Sigmoid colon (tissue), 7 donors: ENCODE measurements around the gene ACER1. TPM values are rescaled to one million over a fixed set of nuclear protein-coding genes. Genes with fewer than 3 reads are reported as not detected.
"Not testable (repeated sequence)": the region's sequence is repeated elsewhere in the genome, so short reads cannot be mapped to it uniquely, and the experiment has no call there.

Experiments used
- DNase-seq: peaks from one replicate; pipeline ENCODE4 v3.0.0-alpha.2; 2019
- H3K27ac ChIP-seq, 4 donors: fragments of 200-600 bp; sonication (generic); one replicate each; pipeline ENCODE4 v1.5.1; 2016 to 2019; ENCODE audit warnings: mild to moderate bottlenecking in 1 of 4
- H3K27me3 ChIP-seq, 3 donors: fragments of 200-600 bp; sonication (generic); one replicate each; pipeline ENCODE4 v1.5.1; 2019; ENCODE audit warnings: mild to moderate bottlenecking in 1 of 3
- H3K36me3 ChIP-seq, 4 donors: fragments of 200-600 bp; sonication (generic); one replicate each; pipeline ENCODE4 v1.5.1; 2016 to 2019
- H3K4me1 ChIP-seq, 4 donors: fragments of 200-600 bp; sonication (generic); one replicate each; pipeline ENCODE4 v1.5.1; 2017 to 2019
- H3K4me3 ChIP-seq, 4 donors: fragments of 200-600 bp; sonication (generic); one replicate each; pipeline ENCODE4 v1.5.1; 2017 to 2019; ENCODE audit warnings: mild to moderate bottlenecking in 2 of 4, moderate library complexity in 1 of 4
- H3K9me3 ChIP-seq, 4 donors: fragments of 200-600 bp in 3 of 4; sonication (generic) in 3 of 4; one replicate each; pipeline versions ENCODE4 v1.5.1 to v1.6.1; 2013 to 2019
- EP300 ChIP-seq, 4 donors: sonication (generic); formaldehyde crosslinking; IDR thresholded peaks; one replicate each; pipeline ENCODE4 v1.6.1; 2017; ENCODE audit warnings: antibody characterized with exemption in 4 of 4
- POLR2A ChIP-seq, 2 donors: fragments of 450-650 bp; IDR thresholded peaks; one replicate each; pipeline ENCODE4 v1.6.1; 2016; ENCODE audit warnings: antibody characterized with exemption in 2 of 2, mild to moderate bottlenecking in 2 of 2, moderate library complexity in 2 of 2
- POLR2AphosphoS5 ChIP-seq, 4 donors: sonication (generic); formaldehyde crosslinking; IDR thresholded peaks; one replicate each; pipeline ENCODE4 v1.6.1; 2017; ENCODE audit warnings: antibody characterized with exemption in 4 of 4
- WGBS, 2 donors: extraction: QIAGEN DNeasy Blood & Tissue Kit; methylation state at CpG; one replicate each; pipeline ENCODE4 v1.1.7; 2013; 5-methylcytosine and 5-hydroxymethylcytosine counted together
- intact Hi-C: fragments of 100-400 bp; cut with DNase I; formaldehyde crosslinking; loops from one replicate; pipeline ENCODE4 v1.15.1; 2023
- polyA plus RNA-seq, 3 donors: library from polyadenylated mRNA; stranded (reverse); fragments of 200-250 nt; gene quantifications; one replicate each; pipeline ENCODE4 v1.2.3, GENCODE V29; 2013
- total RNA-seq, 4 donors: library from RNA; depleted of rRNA; stranded (reverse); fragments of >200 nt; gene quantifications; one replicate each; pipeline ENCODE4 v1.1.0, GENCODE V29; 2016
- TF ChIP-seq, protein P1 (sequence below), 4 experiments: fragments of 450-650 bp in 3 of 4; fragments of 200-600 bp in 1 of 4; IDR thresholded peaks; one replicate each; pipeline ENCODE4 v1.5.1; 2016 to 2019; ENCODE audit warnings: antibody characterized with exemption in 4 of 4, mild to moderate bottlenecking in 3 of 4, moderate library complexity in 2 of 4
- donor health status: healthy with polysubstance abuse.
- donor health status: Bipolar disorder and iron deficiency.
- donor health status: healthy.

The ACER1 gene
- total and polyA plus RNA-seq, 7 donors, result 0.19 TPM; not detected in 6

DNA sequence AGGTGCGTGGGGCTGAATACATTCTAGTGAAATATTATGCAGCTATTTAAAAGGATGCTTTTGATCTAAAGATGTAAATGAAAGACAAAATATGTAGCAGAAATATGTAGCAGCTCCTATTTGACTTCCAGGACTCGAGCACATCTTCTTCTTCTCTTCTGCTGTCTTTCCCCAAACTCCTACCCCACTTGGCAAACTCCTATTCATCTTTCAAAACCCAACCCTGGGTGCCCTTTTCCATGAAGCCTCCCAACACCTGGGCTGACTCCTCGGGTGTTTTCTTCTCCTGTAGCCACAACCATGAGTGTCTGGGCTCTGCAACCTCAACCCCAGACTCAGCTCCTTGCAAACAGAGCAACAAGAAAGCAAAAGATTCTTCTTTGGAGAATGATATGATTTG is 11.1 kb downstream of the ACER1 start:
- H3K4me3 ChIP-seq, result no peak overlapping the region
- H3K36me3 ChIP-seq, result no peaks in the 10 kb centered on the region
- DNase-seq, result no peak
- no peaks in the 10 kb centered on the region for H3K9me3 ChIP-seq
- 47 to 64% methylated on average over 3 of the region's 3 CpGs for WGBS, 2 donors
- H3K27ac ChIP-seq, result no peak overlapping the region
- TF ChIP-seq EP300 (IDR thresholded peaks at IDR 0.05) (no peak), POLR2A (IDR thresholded peaks at IDR 0.05) (no peak), POLR2AphosphoS5 (IDR thresholded peaks at IDR 0.05) (no peak)
- TF ChIP-seq, protein P1, sequence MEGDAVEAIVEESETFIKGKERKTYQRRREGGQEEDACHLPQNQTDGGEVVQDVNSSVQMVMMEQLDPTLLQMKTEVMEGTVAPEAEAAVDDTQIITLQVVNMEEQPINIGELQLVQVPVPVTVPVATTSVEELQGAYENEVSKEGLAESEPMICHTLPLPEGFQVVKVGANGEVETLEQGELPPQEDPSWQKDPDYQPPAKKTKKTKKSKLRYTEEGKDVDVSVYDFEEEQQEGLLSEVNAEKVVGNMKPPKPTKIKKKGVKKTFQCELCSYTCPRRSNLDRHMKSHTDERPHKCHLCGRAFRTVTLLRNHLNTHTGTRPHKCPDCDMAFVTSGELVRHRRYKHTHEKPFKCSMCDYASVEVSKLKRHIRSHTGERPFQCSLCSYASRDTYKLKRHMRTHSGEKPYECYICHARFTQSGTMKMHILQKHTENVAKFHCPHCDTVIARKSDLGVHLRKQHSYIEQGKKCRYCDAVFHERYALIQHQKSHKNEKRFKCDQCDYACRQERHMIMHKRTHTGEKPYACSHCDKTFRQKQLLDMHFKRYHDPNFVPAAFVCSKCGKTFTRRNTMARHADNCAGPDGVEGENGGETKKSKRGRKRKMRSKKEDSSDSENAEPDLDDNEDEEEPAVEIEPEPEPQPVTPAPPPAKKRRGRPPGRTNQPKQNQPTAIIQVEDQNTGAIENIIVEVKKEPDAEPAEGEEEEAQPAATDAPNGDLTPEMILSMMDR (IDR thresholded peaks at IDR 0.05), result no peak
- intact Hi-C loops, result no loop called here
- no peaks in the 10 kb centered on the region for H3K4me1 ChIP-seq
- H3K27me3 ChIP-seq, result peaks cover 0 to 26% (median 4%) of the 10 kb centered on the region in 3 donors

DNA sequence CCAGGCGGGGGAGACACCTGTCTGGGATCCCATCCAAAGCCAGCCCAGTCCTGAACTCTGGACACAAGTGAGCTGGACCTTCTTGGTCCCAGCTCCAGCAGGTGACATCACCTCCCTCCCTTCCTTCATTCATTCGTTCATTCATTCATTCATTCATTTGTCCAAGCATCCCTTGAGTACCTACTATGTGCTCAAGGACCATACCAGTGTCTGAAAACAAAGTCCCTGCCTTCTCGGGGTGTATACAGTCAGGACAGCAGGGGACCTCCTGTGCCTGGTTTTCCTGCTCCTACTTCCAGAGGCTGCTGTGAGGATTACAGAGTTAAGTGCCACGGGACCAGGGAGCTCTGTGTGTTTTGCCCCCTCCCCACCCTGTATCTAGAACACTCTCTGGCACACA is 14.0 kb downstream of the ACER1 start:
- Histone ChIP-seq H3K36me3 (no peaks in the 10 kb centered on the region), H3K27ac (no peak overlapping the region), H3K9me3 (no peaks in the 10 kb centered on the region), H3K4me1 (no peaks in the 10 kb centered on the region), H3K4me3 (no peak overlapping the region), H3K27me3 (peaks cover 0 to 23% (median 4%) of the 10 kb centered on the region in 3 donors)
- 22 to 45% methylated on average over 4 of the region's 4 CpGs for WGBS, 2 donors
- DNase-seq, result no peak
- intact Hi-C loops, result no loop called here
- TF ChIP-seq EP300 (IDR thresholded peaks at IDR 0.05) (no peak), POLR2AphosphoS5 (IDR thresholded peaks at IDR 0.05) (no peak), POLR2A (IDR thresholded peaks at IDR 0.05) (no peak)
- TF ChIP-seq, protein P1 (IDR thresholded peaks at IDR 0.05), result no peak

DNA sequence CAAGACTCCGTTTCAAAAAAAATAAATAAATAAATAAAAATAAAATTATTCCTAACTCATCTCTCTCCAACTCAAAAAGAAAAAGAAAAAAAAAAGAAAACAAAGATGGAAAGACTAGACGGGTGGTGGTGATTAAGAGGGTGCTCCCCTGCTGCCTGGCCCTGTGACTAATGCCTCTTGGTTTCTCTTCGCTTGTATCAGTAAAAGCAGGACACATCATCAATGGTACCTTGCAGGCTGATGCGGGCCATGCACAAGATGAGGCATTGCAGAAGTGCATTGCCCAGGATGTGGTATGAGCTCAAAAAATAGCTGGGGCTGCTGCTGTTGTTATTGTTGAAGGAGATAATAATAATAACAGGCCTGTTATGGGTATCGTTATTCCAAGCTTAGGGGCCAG is 14.6 kb downstream of the ACER1 start:
- H3K9me3 ChIP-seq, result no peaks in the 10 kb centered on the region
- intact Hi-C loops, result no loop called here
- no peaks in the 10 kb centered on the region for H3K4me1 ChIP-seq
- H3K27ac ChIP-seq, result no peak overlapping the region
- no peak overlapping the region for H3K4me3 ChIP-seq
- no peaks in the 10 kb centered on the region for H3K36me3 ChIP-seq
- TF ChIP-seq EP300 (IDR thresholded peaks at IDR 0.05) (no peak), POLR2A (IDR thresholded peaks at IDR 0.05) (no peak), POLR2AphosphoS5 (IDR thresholded peaks at IDR 0.05) (no peak)
- TF ChIP-seq, protein P1 (IDR thresholded peaks at IDR 0.05), result no peak
- 69 to 84% methylated on average over 5 of the region's 5 CpGs for WGBS, 2 donors
- DNase-seq, result no peak
- peaks cover 0 to 23% (median 4%) of the 10 kb centered on the region in 3 donors for H3K27me3 ChIP-seq

DNA sequence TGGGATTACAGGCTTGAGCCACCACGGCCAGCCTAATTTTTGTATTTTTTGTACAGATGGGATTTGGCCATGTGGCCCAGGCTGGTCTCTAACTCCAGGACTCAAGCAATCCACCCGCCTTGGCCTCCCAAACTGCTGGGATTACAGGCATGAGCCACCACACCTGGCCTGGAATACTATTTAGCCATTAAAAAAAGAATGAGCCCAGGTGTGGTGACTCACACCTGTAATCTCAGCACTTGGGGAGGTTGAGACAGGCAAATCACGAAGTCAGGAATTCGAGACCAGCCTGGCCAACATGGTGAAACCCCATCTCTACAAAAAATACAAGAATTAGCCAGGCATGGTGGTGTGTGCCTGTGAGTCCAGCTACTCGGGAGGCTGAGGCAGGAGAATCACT is 17.8 kb downstream of the ACER1 start:
- H3K4me3 ChIP-seq, intact Hi-C loops, H3K36me3 ChIP-seq, H3K27me3 ChIP-seq, DNase-seq, H3K9me3 ChIP-seq, H3K27ac ChIP-seq, H3K4me1 ChIP-seq: not testable (repeated sequence)
- WGBS, 2 donors, result 88% methylated on average over 5 of the region's 5 CpGs

DNA sequence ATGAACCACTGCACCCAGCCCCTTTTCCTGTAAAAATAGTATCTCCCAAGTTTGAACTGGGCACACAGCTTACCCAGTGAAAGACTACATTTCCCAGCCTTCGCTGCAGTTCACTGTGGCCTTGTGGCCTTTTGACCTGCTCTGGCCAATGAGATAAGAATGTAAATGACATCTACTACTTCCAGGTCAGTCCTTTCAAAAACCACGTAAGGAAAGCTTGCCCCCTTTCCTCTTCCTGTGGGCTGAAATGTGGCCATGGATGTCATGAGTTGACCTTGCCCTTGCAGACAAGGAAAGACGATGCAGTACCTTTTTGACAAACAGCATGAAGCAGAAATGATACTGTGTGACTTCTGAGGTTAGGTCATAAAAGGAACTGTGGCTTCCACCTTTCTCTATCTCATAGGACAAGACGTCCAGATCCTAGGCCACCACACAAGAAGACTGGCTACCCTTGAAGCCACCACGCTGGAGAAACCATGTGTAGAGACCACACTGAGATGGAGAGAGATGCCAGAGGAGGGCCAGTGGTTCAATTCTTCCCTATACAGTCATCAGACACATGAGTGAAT is 19.9 kb downstream of the ACER1 start:
- no peaks in the 10 kb centered on the region for H3K27me3 ChIP-seq
- H3K4me1 ChIP-seq, result no peaks in the 10 kb centered on the region
- TF ChIP-seq EP300 (IDR thresholded peaks at IDR 0.05), result no peak
- no peak for TF ChIP-seq POLR2AphosphoS5 (IDR thresholded peaks at IDR 0.05)
- TF ChIP-seq, protein P1 (IDR thresholded peaks at IDR 0.05), result no peak
- TF ChIP-seq POLR2A (IDR thresholded peaks at IDR 0.05), result no peak
- H3K36me3 ChIP-seq, result no peaks in the 10 kb centered on the region
- no peak for DNase-seq
- H3K9me3 ChIP-seq, result no peaks in the 10 kb centered on the region
- 76% methylated on average over 5 of the region's 5 CpGs for WGBS, 2 donors
- intact Hi-C loops, result no loop called here
- no peak overlapping the region for H3K27ac ChIP-seq
- H3K4me3 ChIP-seq, result no peak overlapping the region
